PC-3 (cell line): Measurements from ENCODE around the gene JTB.

Experiments
- CTCF ChIP-seq: fragments of 300-600 bp; sonication (generic); conservative IDR thresholded peaks from 2 replicates; pipeline ENCODE4 v1.5.1; 2017; ENCODE audit warnings: antibody characterized with exemption, low read depth, mild to moderate bottlenecking, low read length
- EZH2 ChIP-seq: fragments of 300-600 bp; sonication (generic); IDR thresholded peaks from one replicate; pipeline ENCODE4 v1.6.1; 2017; ENCODE audit warnings: antibody characterized with exemption, mild to moderate bottlenecking, low read length; ENCODE audit not compliant: unreplicated experiment
- EZH2phosphoT487 ChIP-seq: fragments of 300-600 bp; sonication (generic); IDR thresholded peaks from 2 replicates; pipeline ENCODE4 v1.6.1; 2018; ENCODE audit warnings: mild to moderate bottlenecking, antibody characterized with exemption, low read length, borderline replicate concordance

GRCh38 chr1:153944005-153944826 is 33.3 kb downstream of the JTB start:
- no peak for TF ChIP-seq EZH2phosphoT487
- TF ChIP-seq CTCF: no peak
- TF ChIP-seq EZH2: no peak
